ENCODE data around the gene NUTM2D.
"Not testable (repeated sequence)": the region's sequence is repeated elsewhere in the genome, so short reads cannot be mapped to it uniquely, and the experiment has no call there.

DNA sequence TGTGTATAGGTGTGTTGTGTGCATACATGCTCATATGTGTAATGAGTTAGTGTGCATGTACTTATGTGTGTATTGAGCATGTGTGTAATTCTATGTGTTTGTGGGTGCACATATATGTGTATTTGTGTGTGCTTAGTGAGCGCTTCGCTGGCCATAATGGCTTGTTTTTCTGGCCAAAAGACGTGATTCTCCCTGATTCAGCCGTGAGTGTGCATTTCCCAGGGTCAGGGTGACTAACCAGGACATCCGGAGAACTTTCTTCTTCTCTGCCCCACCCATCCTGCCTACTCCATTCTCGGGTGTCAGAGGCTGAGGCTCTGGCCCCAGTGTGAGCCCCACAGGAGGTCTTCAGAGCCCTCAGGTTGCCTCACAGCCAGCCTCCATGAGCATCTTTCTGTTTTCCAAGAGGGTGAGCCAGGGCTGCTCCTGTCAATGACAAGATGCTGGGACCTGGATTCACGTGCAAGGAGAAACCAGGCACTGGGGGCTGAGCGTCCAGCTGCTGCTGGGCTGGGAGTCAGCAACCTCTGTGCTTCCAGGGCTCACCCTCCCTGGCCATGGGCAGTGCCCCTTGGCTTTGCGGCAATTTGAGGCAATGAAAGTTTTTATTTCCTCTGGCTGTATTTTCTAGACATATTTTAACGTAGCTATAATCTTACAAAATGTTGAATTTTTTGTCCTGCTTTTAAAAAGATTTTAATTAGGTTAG, 25.8 kb downstream of the NUTM2D start:
- TF ChIP-seq, protein P1, sequence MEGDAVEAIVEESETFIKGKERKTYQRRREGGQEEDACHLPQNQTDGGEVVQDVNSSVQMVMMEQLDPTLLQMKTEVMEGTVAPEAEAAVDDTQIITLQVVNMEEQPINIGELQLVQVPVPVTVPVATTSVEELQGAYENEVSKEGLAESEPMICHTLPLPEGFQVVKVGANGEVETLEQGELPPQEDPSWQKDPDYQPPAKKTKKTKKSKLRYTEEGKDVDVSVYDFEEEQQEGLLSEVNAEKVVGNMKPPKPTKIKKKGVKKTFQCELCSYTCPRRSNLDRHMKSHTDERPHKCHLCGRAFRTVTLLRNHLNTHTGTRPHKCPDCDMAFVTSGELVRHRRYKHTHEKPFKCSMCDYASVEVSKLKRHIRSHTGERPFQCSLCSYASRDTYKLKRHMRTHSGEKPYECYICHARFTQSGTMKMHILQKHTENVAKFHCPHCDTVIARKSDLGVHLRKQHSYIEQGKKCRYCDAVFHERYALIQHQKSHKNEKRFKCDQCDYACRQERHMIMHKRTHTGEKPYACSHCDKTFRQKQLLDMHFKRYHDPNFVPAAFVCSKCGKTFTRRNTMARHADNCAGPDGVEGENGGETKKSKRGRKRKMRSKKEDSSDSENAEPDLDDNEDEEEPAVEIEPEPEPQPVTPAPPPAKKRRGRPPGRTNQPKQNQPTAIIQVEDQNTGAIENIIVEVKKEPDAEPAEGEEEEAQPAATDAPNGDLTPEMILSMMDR (IDR thresholded peaks at IDR 0.05), result not testable (repeated sequence)
- not testable (repeated sequence) for TF ChIP-seq POLR2A (IDR thresholded peaks at IDR 0.05)

Measured in body of pancreas (tissue), 4 donors.